Sigmoid colon (tissue), 4 donors: Measurements from ENCODE around the gene C19orf44.

Source experiments
- POLR2A ChIP-seq, 2 donors: fragments of 450-650 bp; IDR thresholded peaks; one replicate each; pipeline ENCODE4 v1.6.1; 2016; ENCODE audit warnings: antibody characterized with exemption in 2 of 2, mild to moderate bottlenecking in 2 of 2, moderate library complexity in 2 of 2
- POLR2AphosphoS5 ChIP-seq, 4 donors: sonication (generic); formaldehyde crosslinking; IDR thresholded peaks; one replicate each; pipeline ENCODE4 v1.6.1; 2017; ENCODE audit warnings: antibody characterized with exemption in 4 of 4

DNA sequence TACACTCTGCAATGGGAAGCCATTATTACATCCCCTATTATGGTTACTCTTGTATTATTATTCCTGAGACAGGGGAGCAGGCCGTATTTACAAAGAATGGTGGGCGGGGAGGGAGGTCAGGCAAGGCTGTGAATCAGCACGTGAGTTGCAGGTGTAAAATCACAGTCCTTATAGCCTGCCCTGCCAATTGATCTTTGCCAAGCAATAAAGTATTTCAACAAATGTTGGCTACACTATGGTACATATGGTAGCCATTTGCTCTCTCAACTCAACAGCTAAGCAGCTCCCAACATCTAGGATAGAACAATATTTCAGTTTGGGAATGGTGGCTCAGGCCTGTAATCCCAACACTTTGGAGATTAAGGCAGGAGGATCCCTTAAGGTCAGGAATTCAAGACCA, 36.5 kb upstream of the C19orf44 start:
- TF ChIP-seq POLR2A (IDR thresholded peaks at IDR 0.05) (no peak), POLR2AphosphoS5 (IDR thresholded peaks at IDR 0.05) (no peak)
